ENCODE data around the gene MESD. TPM values are rescaled to one million over a fixed set of nuclear protein-coding genes. Genes with fewer than 3 reads are reported as not detected.

MESD gene
- total RNA-seq, 4 donors from 2014 or later = 18.8 to 22.7 (median 21.5) TPM

GRCh38 chr15:80932989-80933388 is 56.6 kb downstream of the MESD start:
- no peak for TF ChIP-seq CTCF (IDR thresholded peaks at IDR 0.05; ENCODE audit: low read depth)

- TF ChIP-seq CTCF (IDR thresholded peaks at IDR 0.05; ENCODE audit: low read depth) = no peak
Measured at GRCh38 chr15:80932513-80932815, 57.2 kb downstream of the MESD start.

- no peak for TF ChIP-seq CTCF (IDR thresholded peaks at IDR 0.05; ENCODE audit: low read depth)
Measured at GRCh38 chr15:80931721-80932512, 57.7 kb downstream of the MESD start.

- no peak for TF ChIP-seq CTCF (IDR thresholded peaks at IDR 0.05; ENCODE audit: low read depth)
Measured at GRCh38 chr15:80931191-80931590, 58.4 kb downstream of the MESD start.

- TF ChIP-seq CTCF (IDR thresholded peaks at IDR 0.05; ENCODE audit: low read depth) = no peak
Measured at GRCh38 chr15:80929689-80930088, 59.9 kb downstream of the MESD start.

GRCh38 chr15:80929225-80929624 is 60.4 kb downstream of the MESD start:
- no peak for TF ChIP-seq CTCF (IDR thresholded peaks at IDR 0.05; ENCODE audit: low read depth)

GRCh38 chr15:80926126-80926525 is 63.5 kb downstream of the MESD start:
- TF ChIP-seq CTCF (IDR thresholded peaks at IDR 0.05; ENCODE audit: low read depth) = no peak
